ENCODE data around the gene TMEM198. TPM values are rescaled to one million over a fixed set of nuclear protein-coding genes. Genes with fewer than 3 reads are reported as not detected.

TMEM198 gene
- total RNA-seq, 2 donors from 2014 or later, result 3.0 to 3.2 TPM

DNA sequence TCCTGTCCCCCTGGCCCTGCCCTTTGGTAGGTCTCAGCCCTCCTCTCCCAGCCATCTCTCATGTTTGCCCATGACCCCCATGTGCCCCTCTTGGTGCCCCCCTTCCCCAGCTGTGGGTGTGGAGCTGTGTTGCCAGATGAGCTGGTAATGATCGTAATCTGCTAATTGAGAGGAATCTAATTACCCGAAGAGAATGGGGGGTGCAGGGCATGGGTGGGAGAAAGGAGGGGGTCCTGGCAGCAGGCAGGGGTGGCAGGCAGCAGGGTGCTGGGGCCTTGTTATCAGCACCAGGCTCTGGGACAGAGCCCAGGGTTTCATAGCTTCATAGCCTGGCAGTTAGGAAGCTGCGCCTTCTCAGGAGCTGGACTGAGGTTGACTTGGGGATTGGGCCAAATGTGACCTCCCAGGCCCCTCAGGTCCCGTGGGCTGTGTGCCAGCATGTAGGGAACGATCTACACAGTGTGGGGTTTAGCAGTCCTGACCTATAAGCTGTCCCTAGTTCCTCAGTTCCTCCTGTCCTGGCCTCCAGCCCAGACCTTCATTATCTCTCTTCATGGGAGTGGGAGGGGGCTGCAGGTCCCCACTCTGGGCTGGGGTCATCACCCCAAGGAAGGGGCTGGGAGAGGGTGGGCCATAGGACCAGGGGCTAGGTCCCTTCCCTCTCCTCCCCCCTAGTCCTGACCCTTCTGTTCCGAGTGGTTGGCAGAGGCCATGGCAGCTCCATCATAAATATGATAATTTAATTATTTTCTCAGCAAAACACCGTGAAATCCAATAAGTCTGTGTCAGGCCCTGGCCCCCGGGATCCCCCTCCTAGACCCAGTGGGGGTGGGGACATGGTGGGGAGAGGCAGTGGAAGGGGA is 36.0 kb upstream of the TMEM198 start:
- intact Hi-C loops (cut with DNase I), result no loop called here
- DNase-seq (ENCODE audit: low spot score), result no peak

- DNase-seq (ENCODE audit: low spot score), result no peak
- intact Hi-C loops (cut with DNase I), result no loop called here
These were observed 35.4 kb upstream of the TMEM198 start for GRCh38 chr2:219508444-219508734.

- intact Hi-C loops (cut with DNase I), result no loop called here
- no peak for DNase-seq (ENCODE audit: low spot score)
These were observed 34.7 kb upstream of the TMEM198 start for GRCh38 chr2:219508971-219509779.

DNA sequence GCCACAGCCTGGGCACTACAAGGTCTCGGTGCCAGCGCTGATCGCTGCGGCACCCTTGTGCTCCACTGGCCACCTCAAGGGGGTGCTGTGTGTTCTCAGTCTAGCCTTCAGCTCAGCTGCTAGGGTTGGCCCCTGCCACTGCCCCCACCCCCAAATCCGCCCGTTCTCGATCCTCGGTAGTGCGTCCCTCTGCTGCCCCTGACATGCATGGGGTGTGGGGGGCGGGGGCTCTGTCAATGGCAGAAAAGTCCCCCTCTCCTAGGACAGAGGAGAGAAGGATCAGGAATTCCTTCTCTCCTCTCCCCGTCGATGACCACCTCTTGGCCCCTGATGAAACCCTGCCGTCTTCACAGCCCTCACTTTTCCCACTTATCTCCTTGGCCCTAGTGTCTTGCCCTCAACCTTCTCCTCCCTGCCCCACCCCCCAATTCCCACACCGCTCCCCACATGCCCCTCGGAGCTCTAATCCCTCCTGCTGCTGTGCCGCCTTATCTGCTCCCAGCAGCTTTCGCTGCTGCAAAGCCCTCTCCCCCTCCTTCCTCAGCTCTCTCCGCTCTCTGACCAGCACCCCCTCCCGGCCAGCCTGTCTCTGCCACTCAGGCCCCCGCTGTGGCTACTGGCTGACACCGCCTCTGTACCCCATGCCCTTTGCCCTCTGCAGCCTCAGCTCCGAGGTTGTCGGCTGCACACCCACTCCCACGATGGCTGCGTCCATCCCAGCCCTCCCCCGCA is 33.9 kb upstream of the TMEM198 start:
- no peak for DNase-seq (ENCODE audit: low spot score)
- intact Hi-C loops (cut with DNase I), result no loop called here

DNA sequence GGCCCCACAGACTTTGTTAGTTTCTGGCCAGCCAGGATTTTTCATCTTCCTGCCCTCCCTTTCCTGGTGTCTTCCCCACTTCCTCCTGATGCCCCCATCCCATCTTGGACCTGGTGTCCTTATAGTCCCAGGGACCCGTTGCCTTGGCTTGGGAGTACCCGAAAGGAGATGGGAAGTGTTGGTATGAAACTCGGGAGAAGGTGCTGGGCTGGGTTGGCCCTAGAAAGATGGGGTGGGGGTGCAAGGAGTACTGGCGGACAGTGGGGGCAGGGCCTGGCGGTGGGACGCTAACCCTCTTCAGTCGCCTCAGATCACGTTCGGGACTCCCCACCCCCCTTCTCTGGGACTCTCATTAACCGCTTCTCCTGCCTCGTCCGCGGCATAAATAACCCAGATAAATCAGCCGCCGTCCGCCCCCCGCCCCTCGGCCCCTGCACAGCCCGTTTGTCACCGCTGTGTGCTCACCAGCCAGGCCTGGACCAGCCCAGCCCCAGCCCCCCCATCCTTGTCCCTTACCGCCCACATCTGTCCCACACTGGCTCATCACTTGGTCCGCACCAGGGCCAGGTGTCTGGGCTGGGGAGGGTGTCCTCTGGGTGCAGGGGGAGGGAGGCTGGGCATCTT is 33.2 kb upstream of the TMEM198 start:
- intact Hi-C loops (cut with DNase I), result no loop called here
- no peak for DNase-seq (ENCODE audit: low spot score)

GRCh38 chr2:219511547-219512325 is 32.1 kb upstream of the TMEM198 start:
- no peak for DNase-seq (ENCODE audit: low spot score)

DNA sequence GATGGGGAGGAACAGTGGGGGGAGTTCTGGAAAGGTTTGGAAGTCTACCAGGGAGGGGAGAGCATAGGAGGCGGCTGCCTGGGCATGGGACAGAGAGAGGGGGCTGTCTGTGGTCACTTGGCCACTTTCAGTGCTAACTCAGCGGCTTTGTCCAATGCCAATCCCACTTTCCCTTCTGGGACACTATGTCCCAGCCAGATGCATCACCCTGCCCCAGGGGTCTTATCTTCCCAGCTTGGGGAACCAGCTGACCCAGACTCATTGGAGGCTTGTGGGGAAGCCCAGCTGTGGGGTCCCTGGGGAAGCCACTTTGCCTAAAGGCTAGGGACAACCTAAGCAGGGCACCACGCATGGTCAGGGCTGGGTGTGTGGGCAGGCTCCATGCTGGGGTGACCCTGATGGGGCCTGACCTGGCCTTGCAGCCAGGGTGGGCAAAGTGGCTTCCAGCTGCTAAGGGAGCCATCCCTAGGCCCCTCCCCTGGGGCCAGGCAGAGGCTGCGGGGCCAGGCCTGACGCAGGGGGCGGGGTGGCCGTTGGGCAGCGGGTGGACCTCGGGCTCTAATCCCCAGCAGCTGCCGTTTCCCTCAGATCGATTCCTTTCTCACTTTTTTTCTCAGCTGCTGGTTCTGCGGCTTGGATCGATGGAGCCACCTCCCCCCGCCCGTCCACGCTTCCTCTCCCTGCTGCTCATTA is 31.2 kb upstream of the TMEM198 start:
- no peak for DNase-seq (ENCODE audit: low spot score)
- intact Hi-C loops (cut with DNase I), result no loop called here

More at GRCh38 chr2:219511547-219512325, 32.1 kb upstream of the TMEM198 start:
- intact Hi-C loops (cut with DNase I), result no loop called here

- intact Hi-C loops (cut with DNase I), result no loop called here
- no peak for DNase-seq (ENCODE audit: low spot score)
These were observed 30.0 kb upstream of the TMEM198 start for GRCh38 chr2:219513787-219514186.

GRCh38 chr2:219514196-219514761 is 29.5 kb upstream of the TMEM198 start, which contains the start of gene ASIC4:
ASIC4 (plus strand) TSS chr2:219514482; CDS start chr2:219514725, 243 bp downstream.
- intact Hi-C loops (cut with DNase I), result no loop called here
- DNase-seq (ENCODE audit: low spot score), result no peak

- intact Hi-C loops (cut with DNase I), result no loop called here
These were observed 29.0 kb upstream of the TMEM198 start for GRCh38 chr2:219514836-219515235.

GRCh38 chr2:219515874-219516629 is 27.8 kb upstream of the TMEM198 start:
- no peak for DNase-seq (ENCODE audit: low spot score)
- intact Hi-C loops (cut with DNase I), result no loop called here

More at GRCh38 chr2:219514836-219515235, 29.0 kb upstream of the TMEM198 start:
- DNase-seq (ENCODE audit: low spot score), result no peak

GRCh38 chr2:219516888-219517287 is 26.9 kb upstream of the TMEM198 start:
- intact Hi-C loops (cut with DNase I), result no loop called here
- DNase-seq (ENCODE audit: low spot score), result no peak

DNA sequence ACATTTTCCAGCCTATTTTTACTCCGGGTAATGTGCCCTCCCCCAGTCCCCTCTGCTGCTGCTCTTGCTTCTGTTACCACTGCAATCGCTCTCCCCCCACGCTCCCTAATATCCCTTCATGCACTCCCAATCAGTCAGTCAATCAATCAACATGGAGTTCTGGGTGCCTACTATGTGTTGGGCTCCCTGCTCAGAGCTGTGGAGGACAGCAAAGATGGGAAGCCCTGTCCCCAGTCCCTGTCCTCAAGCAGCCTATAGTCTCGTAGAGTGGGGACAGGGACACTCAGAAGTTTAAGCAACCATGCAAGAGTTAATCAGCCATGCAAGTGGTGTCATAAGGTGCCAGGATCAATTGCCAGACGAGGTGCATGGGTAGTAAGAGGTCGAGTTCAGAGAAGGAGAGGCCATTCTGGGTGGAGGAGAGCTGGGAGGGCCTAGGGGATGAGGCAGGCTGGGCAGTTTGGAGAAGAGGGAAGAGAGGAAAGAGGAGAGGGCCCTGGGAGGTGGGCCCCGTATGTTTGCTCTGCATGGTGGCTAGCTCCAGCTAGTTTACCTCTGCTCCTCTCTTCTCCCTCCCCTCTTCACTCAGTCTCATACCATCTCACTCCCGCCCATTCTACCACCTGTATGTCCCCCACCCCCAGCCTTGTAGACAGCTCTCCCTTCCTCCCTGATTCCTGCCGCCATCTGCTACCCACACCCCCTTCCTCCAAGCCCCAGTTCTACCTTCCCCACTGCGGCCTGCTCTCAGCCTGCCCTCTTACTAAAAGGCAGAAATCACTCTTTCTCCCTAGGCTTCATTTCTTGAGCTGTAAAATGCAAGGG is 25.7 kb upstream of the TMEM198 start:
- intact Hi-C loops (cut with DNase I), result no loop called here
- DNase-seq (ENCODE audit: low spot score), result no peak

- intact Hi-C loops (cut with DNase I), result no loop called here
- no peak for DNase-seq (ENCODE audit: low spot score)
These were observed 24.3 kb upstream of the TMEM198 start for GRCh38 chr2:219519526-219519916.

DNA sequence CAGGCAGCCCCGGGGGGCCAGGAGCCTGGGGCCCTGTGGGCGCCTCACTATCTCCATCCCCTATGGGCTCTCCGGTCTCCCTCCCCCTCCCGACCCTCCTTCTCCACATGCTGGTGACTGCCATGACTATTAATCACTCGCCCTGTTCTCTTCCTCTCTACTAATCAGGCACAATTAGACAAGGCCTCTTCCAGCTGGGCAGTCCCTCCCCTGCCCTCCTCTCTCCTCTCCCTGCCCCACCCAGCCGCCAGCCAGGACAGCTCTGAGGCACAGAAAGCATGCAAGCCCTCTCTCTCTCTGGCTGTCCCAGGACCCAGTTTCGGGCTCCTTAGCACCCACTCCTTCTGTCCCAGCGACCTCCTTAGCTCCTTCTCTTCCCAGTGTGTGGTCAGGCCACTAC is 23.7 kb upstream of the TMEM198 start:
- no peak for DNase-seq (ENCODE audit: low spot score)
- intact Hi-C loops (cut with DNase I), result no loop called here

Data from posterior vena cava (tissue), 2 donors.